PC-9 (cell line): ENCODE measurements around the gene ADRB1. TPM values are rescaled to one million over a fixed set of nuclear protein-coding genes. Genes with fewer than 3 reads are reported as not detected.

ENCODE experiments used
- BruUV-seq: library from RNA; stranded (reverse); fragments of 400-500 nt; replicated peaks from 2 replicates; lab custom pipeline; 2021; lab: Mats Ljungman, UMichigan
- CTCF ChIA-PET: fragments of 300-600 bp; sonication (Branson Sonifier 250); formaldehyde crosslinking; loops from one replicate; lab custom pipeline; 2022; ENCODE audit warnings: antibody characterized with exemption; lab: Charles Lee
- POLR2A ChIA-PET: fragments of 300-600 bp; sonication (Branson Sonifier 250); formaldehyde crosslinking; loops from one replicate; lab custom pipeline; 2022; ENCODE audit warnings: antibody characterized with exemption; ENCODE audit not compliant: unreplicated experiment; lab: Charles Lee
- DNase-seq, 2 experiments: peaks; one replicate each; pipeline versions ENCODE4 v3.0.0 to v3.0.0-alpha.2; 2015 to 2022; ENCODE audit warnings: mixed read lengths in 1 of 2
- H2AFZ ChIP-seq: fragments of 200-600 bp; sonication (generic); 2 replicates; pipeline ENCODE4 v1.8.1; 2017; ENCODE audit warnings: antibody characterized with exemption
- H3F3A ChIP-seq: fragments of 200-600 bp; sonication (generic); 2 replicates; pipeline ENCODE4 v1.8.1; 2017; ENCODE audit warnings: antibody characterized with exemption, mild to moderate bottlenecking, low read depth; ENCODE audit not compliant: insufficient read depth
- H3K27ac ChIP-seq: fragments of 200-600 bp; sonication (generic); 2 replicates; pipeline ENCODE4 v1.6.1; 2016; ENCODE audit warnings: mixed run types
- H3K27me3 ChIP-seq: fragments of 200-600 bp; sonication (generic); 2 replicates; pipeline ENCODE4 v1.6.1; 2016; ENCODE audit warnings: low read depth, mixed run types; ENCODE audit not compliant: insufficient read depth
- H3K36me3 ChIP-seq: fragments of 200-600 bp; sonication (generic); 2 replicates; pipeline ENCODE4 v1.6.1; 2016; ENCODE audit warnings: low read depth, mixed run types
- H3K4me1 ChIP-seq: fragments of 200-600 bp; sonication (generic); replicated peaks from 2 replicates; pipeline ENCODE4 v1.6.1; 2016; ENCODE audit warnings: mixed run types; ENCODE audit not compliant: insufficient read depth
- H3K4me2 ChIP-seq: fragments of 200-600 bp; sonication (generic); 2 replicates; pipeline ENCODE4 v1.6.1; 2017; ENCODE audit warnings: mixed run types
- H3K4me3 ChIP-seq: fragments of 200-600 bp; sonication (generic); 2 replicates; pipeline ENCODE4 v1.6.1; 2016; ENCODE audit warnings: mixed run types
- H3K79me2 ChIP-seq: fragments of 200-600 bp; sonication (generic); 2 replicates; pipeline ENCODE4 v1.6.1; 2017; ENCODE audit warnings: low read depth, mixed run types
- H3K9me2 ChIP-seq: fragments of 200-600 bp; sonication (generic); 2 replicates; pipeline ENCODE4 v1.8.1; 2017; ENCODE audit warnings: mild to moderate bottlenecking; ENCODE audit not compliant: insufficient read depth
- H3K9me3 ChIP-seq: fragments of 200-600 bp; sonication (generic); 2 replicates; pipeline ENCODE4 v1.8.1; 2016; ENCODE audit warnings: low read depth; ENCODE audit not compliant: insufficient read depth
- H4K20me1 ChIP-seq: fragments of 200-600 bp; sonication (generic); 2 replicates; pipeline ENCODE4 v1.8.1; 2017; ENCODE audit not compliant: insufficient read depth
- EZH2 ChIP-seq: fragments of 200-600 bp; sonication (generic); IDR thresholded peaks from 2 replicates; pipeline ENCODE4 v1.8.0; 2017; ENCODE audit warnings: antibody characterized with exemption, low read depth
- intact Hi-C: fragments of 100-400 bp; cut with micrococcal nuclease; formaldehyde crosslinking; loops from one replicate; pipeline ENCODE4 v1.10.0; 2022; ENCODE audit not compliant: unreplicated experiment
- total RNA-seq: library from RNA; stranded (reverse); gene quantifications from 2 replicates; pipeline ENCODE4 v1.2.3, GENCODE V29; 2021
- TF ChIP-seq, protein P1 (sequence below): fragments of 200-600 bp; sonication (generic); conservative IDR thresholded peaks from 2 replicates; pipeline ENCODE4 v1.6.1; 2017; ENCODE audit warnings: mixed run types, antibody characterized with exemption, mild to moderate bottlenecking, moderate library complexity

The ADRB1 gene
- total RNA-seq, 1 experiment from 2014 or later, result 0.48 TPM

DNA sequence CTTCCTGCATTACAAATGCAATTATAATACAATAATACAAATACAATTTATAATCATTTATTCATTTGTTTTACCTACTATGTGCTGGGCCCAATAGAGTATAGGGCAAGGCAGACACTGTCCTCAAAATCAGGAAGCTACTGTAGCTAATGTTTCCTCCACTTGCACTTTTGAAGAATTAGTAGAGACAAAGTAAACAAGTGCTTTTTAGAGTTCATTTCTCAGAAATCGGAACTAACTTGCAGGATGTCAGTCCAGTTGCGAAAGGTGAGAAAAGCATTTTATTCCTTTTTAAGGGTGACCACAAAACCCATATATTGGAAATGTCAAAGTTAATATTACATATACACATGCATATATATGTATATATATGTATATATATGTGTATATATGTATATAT is 14.2 kb downstream of the ADRB1 start:
- no peaks in the 10 kb centered on the region for H3K79me2 ChIP-seq
- H3K9me2 ChIP-seq, result no peaks in the 10 kb centered on the region
- no peaks in the 10 kb centered on the region for H3K36me3 ChIP-seq
- TF ChIP-seq, protein P1, sequence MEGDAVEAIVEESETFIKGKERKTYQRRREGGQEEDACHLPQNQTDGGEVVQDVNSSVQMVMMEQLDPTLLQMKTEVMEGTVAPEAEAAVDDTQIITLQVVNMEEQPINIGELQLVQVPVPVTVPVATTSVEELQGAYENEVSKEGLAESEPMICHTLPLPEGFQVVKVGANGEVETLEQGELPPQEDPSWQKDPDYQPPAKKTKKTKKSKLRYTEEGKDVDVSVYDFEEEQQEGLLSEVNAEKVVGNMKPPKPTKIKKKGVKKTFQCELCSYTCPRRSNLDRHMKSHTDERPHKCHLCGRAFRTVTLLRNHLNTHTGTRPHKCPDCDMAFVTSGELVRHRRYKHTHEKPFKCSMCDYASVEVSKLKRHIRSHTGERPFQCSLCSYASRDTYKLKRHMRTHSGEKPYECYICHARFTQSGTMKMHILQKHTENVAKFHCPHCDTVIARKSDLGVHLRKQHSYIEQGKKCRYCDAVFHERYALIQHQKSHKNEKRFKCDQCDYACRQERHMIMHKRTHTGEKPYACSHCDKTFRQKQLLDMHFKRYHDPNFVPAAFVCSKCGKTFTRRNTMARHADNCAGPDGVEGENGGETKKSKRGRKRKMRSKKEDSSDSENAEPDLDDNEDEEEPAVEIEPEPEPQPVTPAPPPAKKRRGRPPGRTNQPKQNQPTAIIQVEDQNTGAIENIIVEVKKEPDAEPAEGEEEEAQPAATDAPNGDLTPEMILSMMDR, result no peak
- TF ChIP-seq EZH2, result no peak
- H4K20me1 ChIP-seq, result no peaks in the 10 kb centered on the region
- H3K4me2 ChIP-seq, result no peak overlapping the region
- H3K4me1 ChIP-seq, result no peaks in the 10 kb centered on the region
- intact Hi-C loops, result no loop called here
- H3F3A ChIP-seq, result no peaks in the 10 kb centered on the region
- H2AFZ ChIP-seq, result no peak overlapping the region
- H3K27ac ChIP-seq, result no peak overlapping the region
- ChIA-PET POLR2A (no interaction called here), CTCF (no interaction called here)
- no peaks in the 10 kb centered on the region for H3K27me3 ChIP-seq
- no peaks in the 10 kb centered on the region for H3K9me3 ChIP-seq
- DNase-seq, result no peak
- no TSS peak for BruUV-seq
- no peak overlapping the region for H3K4me3 ChIP-seq

DNA sequence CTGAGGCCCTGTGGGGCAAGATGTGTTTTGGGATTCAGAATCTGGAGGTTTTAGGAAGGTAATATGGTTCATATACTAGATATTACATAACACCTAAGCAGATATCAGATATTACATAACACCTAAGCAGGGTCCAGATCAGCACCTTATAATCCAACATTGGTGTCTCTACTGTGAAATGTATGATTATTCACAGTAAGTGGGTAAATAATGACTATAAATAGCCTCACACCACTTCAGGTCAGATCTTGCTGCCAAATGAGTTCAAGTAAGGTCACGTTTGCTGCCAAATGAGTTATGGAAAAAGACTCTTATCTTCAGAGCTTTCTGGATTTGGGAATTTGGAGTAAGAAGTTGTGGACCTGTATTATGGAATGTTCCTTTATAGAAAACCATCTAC is 14.6 kb downstream of the ADRB1 start:
- Histone ChIP-seq H3K9me2 (no peaks in the 10 kb centered on the region), H3K79me2 (no peaks in the 10 kb centered on the region), H2AFZ (no peak overlapping the region), H3K4me1 (no peaks in the 10 kb centered on the region), H3K27ac (no peak overlapping the region), H3K36me3 (no peaks in the 10 kb centered on the region), H3K4me3 (no peak overlapping the region), H3F3A (no peaks in the 10 kb centered on the region), H3K4me2 (no peak overlapping the region), H3K9me3 (no peaks in the 10 kb centered on the region), H3K27me3 (no peaks in the 10 kb centered on the region), H4K20me1 (no peaks in the 10 kb centered on the region)
- TF ChIP-seq EZH2, result no peak
- TF ChIP-seq, protein P1, result no peak
- CTCF ChIA-PET, result no interaction called here
- intact Hi-C loops, result no loop called here
- no TSS peak for BruUV-seq
- POLR2A ChIA-PET, result no interaction called here
- no peak for DNase-seq

DNA sequence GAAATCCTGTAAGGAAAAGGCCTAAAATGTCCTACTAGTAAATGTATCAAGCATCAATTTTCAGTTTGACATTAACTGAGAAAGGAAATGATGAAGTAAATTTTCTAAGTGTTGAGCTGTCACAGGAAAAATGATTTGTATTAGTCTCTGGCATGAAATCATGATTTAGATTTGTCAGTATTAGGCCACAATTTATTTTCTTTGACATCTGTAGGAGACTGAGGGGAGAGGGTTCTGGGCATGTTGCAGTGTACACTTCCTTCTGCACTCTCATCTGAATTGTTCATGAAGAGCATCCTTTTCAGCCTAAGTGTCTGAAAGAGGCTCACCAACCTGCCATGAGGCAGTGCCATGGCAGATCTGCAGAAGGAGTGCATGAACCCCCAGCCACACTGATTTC is 15.9 kb downstream of the ADRB1 start:
- no peak overlapping the region for H3K27ac ChIP-seq
- no TSS peak for BruUV-seq
- no peak for TF ChIP-seq EZH2
- TF ChIP-seq, protein P1, result no peak
- H4K20me1 ChIP-seq, result no peaks in the 10 kb centered on the region
- ChIA-PET CTCF (interaction anchor here (0.6 kb wide), 1 partner anchor 9 kb away, joined by 5 read pairs; no protein-coding TSS in a partner anchor), POLR2A (interaction anchor here (0.7 kb wide), 1 partner anchor 43 kb away, joined by 3 read pairs; no protein-coding TSS in a partner anchor)
- H3K4me1 ChIP-seq, result no peaks in the 10 kb centered on the region
- H3K27me3 ChIP-seq, result no peaks in the 10 kb centered on the region
- DNase-seq, result no peak
- H3F3A ChIP-seq, result no peaks in the 10 kb centered on the region
- H3K79me2 ChIP-seq, result no peaks in the 10 kb centered on the region
- no peak overlapping the region for H3K4me3 ChIP-seq
- no peak overlapping the region for H2AFZ ChIP-seq
- intact Hi-C loops, result no loop called here
- no peaks in the 10 kb centered on the region for H3K36me3 ChIP-seq
- no peaks in the 10 kb centered on the region for H3K9me3 ChIP-seq
- H3K9me2 ChIP-seq, result no peaks in the 10 kb centered on the region
- no peak overlapping the region for H3K4me2 ChIP-seq
